GM21447 (cell line): ENCODE results near the gene FBXO45.
"Not testable (repeated sequence)": the region's sequence is repeated elsewhere in the genome, so short reads cannot be mapped to it uniquely, and the experiment has no call there.

Experiments used
- ATAC-seq: cut with Tn5 transposase; IDR thresholded peaks from one replicate; pipeline ENCODE4 v1.9.1; 2021; ENCODE audit not compliant: unreplicated experiment

FBXO45 gene

DNA sequence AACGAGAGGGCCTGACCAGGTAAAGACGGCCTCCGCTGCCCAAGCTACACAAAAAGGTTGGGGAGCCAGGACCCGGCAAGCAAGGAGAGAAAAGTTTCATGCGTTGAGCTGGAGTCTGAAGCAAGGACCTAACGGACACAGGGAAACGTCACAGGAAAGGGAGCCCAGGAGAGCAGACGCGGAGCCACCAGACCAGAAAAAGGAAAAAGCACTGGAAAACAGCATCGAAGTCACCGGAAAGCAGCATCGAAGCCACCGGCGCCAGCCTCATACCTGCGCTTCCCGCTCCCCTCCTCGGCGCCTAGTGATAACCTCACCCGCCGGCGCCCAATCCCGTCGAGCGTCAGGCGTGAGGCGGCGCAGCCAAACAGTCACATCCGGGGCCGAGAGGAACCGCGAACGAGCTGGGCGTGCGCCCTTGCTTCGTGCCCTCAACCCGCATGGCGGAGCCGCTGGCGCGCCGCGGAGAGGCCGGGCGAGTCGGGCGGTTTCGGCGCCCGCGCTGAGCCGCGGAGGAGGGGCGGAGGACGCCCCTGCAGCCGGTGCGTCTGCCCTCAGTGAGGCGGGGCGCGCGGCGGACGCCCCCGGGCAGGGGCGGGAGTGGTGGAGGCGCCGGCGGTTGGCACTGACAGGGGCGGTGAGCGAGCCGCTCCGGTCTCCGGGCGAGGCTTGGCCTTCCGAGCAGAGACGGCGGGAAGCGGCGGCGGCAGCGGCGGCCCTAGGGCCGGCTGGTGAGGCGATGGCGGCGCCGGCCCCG lies at the start of gene FBXO45, which contains the start of gene WDR53:
TSS of gene FBXO45 (plus strand) at position 415 of the 757 bp plus-strand sequence. CDS start at position 740, 325 bp downstream.
TSS of gene WDR53 (minus strand) at position 309 of the 757 bp plus-strand sequence. CDS start 7,079 bp downstream, outside the sequence.
- ATAC-seq = peak; percentile 92

GRCh38 chr3:196518966-196519717 lies 49.3 kb upstream of the FBXO45 start:
- ATAC-seq = no peak

- ATAC-seq = no peak
These were observed 48.8 kb upstream of the FBXO45 start for GRCh38 chr3:196519718-196520082.

DNA sequence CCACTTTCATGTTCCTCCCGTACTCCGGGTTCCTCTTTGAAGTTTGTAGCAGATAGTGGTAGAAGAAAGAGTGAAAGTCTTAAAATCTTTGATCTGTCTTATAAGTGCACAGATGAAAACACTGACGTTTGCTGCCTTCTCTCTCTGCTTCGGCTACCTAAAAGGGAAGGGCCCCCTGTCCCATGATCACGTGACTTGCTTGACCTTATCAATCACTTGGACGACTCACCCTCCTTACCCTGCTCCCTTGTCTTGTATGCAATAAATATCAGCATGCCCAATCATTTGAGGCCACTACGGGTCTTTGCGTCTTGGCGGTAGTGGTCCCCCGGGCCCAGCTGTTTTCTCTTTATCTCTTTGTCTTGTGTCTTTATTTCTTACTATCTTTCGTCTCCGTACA lies 47.2 kb upstream of the FBXO45 start:
- ATAC-seq = not testable (repeated sequence)

- no peak for ATAC-seq
These were observed 44.6 kb upstream of the FBXO45 start for GRCh38 chr3:196523841-196524240.

- ATAC-seq = no peak
These were observed 43.9 kb upstream of the FBXO45 start for GRCh38 chr3:196524527-196524926.

DNA sequence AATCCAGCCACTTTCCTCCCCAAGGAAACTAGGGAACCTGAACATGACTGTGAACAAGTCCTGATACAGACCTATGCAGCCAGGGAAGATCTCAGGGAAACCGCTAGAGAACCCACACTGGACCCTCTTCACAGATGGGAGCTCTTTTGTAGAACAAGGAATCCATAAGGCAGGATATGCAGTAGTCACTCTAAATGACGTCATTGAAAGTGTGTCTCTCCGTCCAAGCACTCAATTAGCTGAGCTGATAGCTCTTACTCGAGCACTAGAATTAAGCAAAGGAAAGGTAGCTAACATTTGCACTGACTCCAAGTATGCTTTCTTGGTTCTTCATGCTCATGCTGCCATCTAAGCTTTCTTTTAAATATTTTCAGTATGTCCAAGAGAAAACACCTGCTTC lies 43.3 kb upstream of the FBXO45 start:
- ATAC-seq = no peak

GRCh38 chr3:196528639-196529233 lies 39.7 kb upstream of the FBXO45 start:
- peak; percentile 66 for ATAC-seq

DNA sequence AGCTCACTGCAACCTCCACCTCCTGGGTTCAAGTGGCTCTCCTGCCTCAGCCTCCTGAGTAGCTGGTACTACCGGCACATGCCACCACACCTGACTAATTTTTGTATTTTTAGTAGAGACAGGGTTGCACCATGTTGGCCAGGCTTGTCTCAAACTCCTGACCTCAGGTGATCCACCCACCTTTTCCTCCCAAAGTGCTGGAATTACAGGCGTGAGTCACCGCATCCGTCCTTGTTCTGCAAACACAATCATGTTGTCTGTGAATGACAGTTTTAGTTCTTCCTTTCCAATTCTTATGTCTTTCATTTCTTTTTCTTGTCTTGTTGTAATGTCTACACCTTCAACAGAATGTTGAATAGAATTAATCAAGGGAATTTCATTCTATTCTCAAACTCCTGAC lies 37.0 kb upstream of the FBXO45 start:
- ATAC-seq = no peak

GRCh38 chr3:196533260-196533681 lies 35.2 kb upstream of the FBXO45 start:
- no peak for ATAC-seq

DNA sequence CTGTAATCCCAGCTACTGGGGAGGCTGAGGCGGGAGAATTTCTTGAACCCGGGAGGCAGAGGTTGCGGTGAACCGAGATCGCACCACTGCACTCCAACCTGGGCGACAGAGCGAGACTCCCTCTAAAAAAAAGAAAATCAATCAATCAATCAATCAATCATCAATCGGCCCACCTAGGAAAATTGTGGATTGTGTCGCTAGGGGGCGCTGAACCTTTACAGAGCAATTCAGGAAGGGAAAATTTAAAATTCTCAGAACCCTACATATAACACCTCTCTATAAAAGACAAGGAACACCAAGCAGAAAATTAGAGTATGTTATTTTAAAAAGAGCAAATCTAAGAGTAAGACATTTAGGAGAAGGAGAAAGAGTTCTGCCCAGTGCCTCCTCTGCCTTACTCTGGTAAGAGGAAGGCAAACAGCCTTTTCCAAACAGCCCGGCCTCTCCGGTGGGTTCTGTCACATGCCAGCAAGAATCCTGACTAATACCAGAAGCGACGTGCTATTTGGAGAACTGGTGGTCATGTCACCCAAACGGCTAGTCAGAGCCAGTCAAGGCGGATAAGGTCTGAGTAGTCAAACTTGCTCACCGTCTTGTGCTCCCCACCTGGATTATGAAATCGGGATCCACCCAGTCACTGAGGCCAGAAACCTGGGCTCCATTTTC lies 31.0 kb upstream of the FBXO45 start:
- ATAC-seq = no peak

GRCh38 chr3:196541684-196542445 lies 26.6 kb upstream of the FBXO45 start:
- ATAC-seq = no peak

GRCh38 chr3:196544491-196544992 lies 23.9 kb upstream of the FBXO45 start:
- no peak for ATAC-seq

DNA sequence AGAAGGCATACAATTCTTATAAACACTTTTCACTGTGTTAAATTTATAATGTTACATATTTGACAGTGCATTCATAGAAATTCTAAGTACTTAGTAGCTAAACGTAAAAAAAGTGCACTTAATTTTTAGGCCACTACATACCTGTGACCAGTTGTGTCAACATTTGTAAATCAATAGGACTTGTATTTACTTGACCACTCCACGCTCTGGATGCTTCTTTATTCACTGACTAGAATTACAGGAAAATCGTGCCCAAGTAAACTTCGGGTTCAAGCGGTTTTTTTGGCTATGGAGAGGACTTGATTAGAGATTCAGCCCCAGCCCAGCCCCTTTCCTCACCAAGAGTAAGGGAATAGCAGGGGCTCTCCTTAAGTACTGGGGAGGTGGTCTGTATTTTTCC lies 21.9 kb upstream of the FBXO45 start:
- ATAC-seq = no peak

GRCh38 chr3:196547067-196547466 lies 21.4 kb upstream of the FBXO45 start:
- ATAC-seq = no peak

- ATAC-seq = not testable (repeated sequence)
These were observed 19.1 kb upstream of the FBXO45 start for GRCh38 chr3:196549312-196549711.

- not testable (repeated sequence) for ATAC-seq
These were observed 18.3 kb upstream of the FBXO45 start for GRCh38 chr3:196550172-196550571.

GRCh38 chr3:196552253-196552652 lies 16.2 kb upstream of the FBXO45 start:
- no peak for ATAC-seq

DNA sequence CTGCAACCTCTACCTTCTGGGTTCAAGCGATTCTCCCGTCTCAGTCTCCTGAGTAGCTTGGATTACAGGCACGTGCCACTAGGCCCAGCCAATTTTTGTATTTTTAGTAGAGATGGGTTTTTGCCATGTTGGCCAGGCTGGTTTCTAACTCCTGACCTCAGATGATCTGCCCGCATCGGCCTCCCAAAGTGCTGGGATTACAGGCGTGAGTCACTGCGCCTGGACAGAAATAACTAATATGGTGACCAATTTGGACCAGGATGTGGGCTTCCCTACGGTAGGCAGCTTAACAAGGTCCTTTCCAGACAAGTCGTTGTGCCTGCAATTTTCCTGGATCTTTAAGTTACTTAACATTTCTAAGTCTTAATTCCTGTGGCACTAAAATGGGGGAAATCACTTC lies 14.9 kb upstream of the FBXO45 start:
- ATAC-seq = no peak

- no peak for ATAC-seq
These were observed 14.3 kb upstream of the FBXO45 start for GRCh38 chr3:196554205-196554604.
